DLD1 (cell line): ENCODE data around the gene FHIT.
"Not testable (repeated sequence)": the region's sequence is repeated elsewhere in the genome, so short reads cannot be mapped to it uniquely, and the experiment has no call there.

Experiments used
- in situ Hi-C: cut with HindIII; loops from 2 replicates; pipeline ENCODE4 v1.10.0; 2017; ENCODE audit warnings: low sequenced_read_pairs

FHIT gene

GRCh38 chr3:59994732-59995304 lies 1256.4 kb downstream of the FHIT start:
- in situ Hi-C loops: no loop called here

DNA sequence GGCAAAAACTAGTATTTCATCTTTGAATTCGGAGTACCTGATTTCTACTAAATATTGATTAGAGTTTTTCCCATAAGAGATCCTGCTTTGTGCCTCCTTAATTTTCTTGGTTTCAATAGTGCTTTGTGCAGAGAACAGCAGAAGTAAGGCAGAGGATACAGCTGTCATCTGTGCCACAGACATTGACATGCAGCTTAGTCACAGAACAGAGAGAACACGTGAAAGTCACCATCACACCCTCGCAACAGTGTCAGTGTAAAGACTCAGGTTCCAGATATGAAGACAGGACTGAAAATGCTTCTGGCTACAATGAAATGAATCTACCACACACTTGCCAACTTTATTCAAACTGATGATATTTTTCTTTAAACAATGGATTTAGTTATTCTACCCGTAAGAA lies 1258.7 kb downstream of the FHIT start:
- in situ Hi-C loops: no loop called here

- in situ Hi-C loops: no loop called here
Observed at GRCh38 chr3:59990915-59991314, 1260.3 kb downstream of the FHIT start.

DNA sequence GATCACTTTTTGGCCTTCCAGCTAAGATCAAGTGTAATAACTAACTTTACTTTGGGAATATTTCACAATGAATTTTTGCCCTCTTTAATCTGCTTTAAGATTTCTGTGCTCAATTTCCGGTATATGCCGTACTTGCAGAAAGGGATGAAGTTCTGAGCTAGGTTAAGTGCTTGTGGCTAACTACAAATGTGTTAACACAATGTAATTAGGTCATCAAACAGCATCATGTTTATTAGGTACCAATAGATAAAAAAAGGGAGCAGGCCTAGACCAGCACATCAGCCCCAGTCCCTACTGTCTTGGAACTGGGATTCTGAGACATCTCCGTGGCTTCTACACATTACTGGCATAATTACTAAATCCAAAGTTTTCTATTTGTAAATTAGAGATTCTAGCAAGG lies 1268.7 kb downstream of the FHIT start:
- in situ Hi-C loops: no loop called here

DNA sequence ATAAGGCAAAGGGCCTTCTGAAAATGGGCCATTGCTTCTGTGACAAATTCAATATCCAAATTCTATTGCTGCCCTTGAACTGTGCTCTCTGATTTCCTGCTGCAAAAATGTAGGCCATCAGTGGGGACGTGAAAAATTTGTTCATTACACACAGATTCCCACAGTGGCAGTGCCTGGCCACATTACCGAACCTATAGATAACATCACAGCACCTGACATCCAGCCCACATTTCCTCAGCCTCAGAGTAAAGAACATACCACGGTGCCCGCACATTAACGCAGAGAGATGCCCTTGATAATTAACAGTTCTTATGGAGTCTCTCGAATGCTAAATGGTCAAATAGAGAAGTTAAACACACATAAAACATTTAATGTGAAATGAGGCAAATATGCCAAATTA lies 1269.9 kb downstream of the FHIT start:
- in situ Hi-C loops: no loop called here

- in situ Hi-C loops: no loop called here
Observed at GRCh38 chr3:59980576-59980975, 1270.7 kb downstream of the FHIT start.

GRCh38 chr3:59979542-59979941 lies 1271.7 kb downstream of the FHIT start:
- in situ Hi-C loops: no loop called here

DNA sequence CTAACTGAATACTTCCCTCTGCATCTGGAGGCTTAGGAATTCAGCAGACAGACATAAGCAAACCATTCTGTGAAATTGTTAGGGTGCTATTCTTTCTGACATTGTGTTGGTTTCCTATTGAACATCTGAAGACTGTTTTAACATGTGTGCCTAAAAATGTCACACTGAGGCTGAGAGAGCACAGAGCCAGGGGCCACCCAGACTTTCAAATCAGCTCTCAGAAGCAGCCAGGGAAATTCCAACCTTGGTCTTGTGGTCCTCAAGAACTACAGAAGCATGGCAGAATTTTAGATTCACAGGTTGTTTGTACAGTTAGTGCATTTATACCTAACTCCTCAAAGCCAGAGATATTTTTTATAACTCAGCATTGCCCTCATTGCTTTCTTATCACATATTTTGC lies 1272.3 kb downstream of the FHIT start:
- in situ Hi-C loops: no loop called here

GRCh38 chr3:59970796-59971195 lies 1280.5 kb downstream of the FHIT start:
- in situ Hi-C loops: no loop called here

GRCh38 chr3:59970376-59970775 lies 1280.9 kb downstream of the FHIT start:
- in situ Hi-C loops: no loop called here

DNA sequence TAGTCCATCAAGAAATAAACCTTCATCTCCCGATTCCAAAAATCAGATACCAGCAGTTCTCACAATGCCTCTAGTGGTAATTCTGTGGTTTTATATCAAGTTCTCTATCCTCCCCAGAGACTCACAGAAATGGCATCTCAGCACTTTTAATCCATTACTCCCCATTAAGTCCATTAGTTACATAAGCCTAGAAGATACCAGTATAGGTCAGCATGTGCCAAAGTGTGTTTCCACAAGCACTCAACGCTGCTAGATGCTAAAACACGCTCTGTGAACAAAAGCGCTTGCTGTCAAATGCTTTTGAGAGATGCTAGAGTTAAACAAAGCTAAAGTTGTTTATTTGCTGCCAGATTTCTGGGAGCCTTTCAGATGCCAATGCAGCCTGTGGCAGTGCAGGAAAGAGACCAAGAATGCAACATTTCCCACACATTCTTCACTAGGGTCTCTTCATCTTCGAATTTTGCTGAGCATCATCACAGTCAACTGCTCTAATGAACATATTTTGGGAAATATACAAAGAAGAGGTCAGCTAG lies 1282.7 kb downstream of the FHIT start:
- in situ Hi-C loops: no loop called here

DNA sequence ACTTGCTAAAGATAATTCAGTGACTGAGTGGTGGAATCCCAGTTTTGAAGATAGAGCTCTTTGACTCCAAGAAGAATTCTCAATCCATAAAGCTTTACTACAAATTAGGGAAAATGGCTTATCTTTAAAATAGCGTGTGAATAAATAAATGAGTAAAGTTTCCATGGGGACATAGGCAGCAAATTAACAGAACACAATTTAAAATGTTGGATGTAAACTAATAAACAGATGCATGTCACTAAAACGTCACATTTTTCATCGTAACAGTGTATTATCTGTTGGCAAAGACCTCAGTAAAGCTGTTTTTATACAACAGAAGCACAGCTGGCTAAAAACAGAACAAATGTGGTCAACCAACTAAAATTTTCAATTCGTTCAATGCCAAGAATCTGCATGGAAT lies 1287.6 kb downstream of the FHIT start:
- in situ Hi-C loops: no loop called here

GRCh38 chr3:59957150-59957549 lies 1294.1 kb downstream of the FHIT start:
- in situ Hi-C loops: no loop called here

DNA sequence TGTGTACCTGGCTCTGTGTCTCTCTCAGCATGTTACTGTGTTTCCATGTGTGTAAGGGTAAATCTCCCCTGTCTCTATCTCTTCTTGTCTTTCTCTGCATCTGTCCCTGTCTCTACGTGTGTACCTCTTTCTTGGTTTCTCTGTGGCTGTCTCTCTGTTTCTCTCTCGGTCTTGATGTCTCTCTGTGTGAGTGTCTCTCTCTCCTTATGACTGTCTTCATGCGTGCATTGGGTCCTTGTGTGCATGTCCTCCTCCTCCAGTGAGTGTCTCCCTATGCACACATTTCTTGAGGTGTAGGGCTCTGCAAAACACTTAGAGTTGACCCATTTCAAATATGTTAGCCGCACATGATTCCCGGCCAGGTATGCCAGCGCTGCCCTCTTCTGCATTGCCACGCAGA lies 1298.1 kb downstream of the FHIT start:
- in situ Hi-C loops: no loop called here

GRCh38 chr3:59949311-59949710 lies 1301.9 kb downstream of the FHIT start:
- in situ Hi-C loops: no loop called here

- in situ Hi-C loops: no loop called here
Observed at GRCh38 chr3:59946401-59946800, 1304.9 kb downstream of the FHIT start.

DNA sequence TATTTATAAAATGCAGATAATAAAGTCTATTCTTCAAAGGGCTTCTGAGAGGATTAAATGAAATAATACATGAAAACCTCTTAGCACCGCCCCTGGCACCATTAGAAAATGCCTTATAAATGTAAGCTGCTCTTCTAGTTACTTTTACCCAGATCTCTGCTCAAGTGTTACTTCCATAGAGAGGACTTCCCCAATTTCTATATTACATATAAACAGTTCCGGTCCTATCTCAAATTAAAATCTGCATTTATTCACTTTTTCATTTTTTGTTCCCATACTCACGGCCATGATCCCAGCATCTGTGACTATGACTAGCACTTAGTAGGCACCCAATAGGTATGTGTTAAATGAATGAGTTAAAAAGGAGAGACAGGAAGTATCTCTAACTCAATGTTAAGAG lies 1310.5 kb downstream of the FHIT start:
- in situ Hi-C loops: no loop called here

- in situ Hi-C loops: no loop called here
Observed at GRCh38 chr3:59939826-59940426, 1311.3 kb downstream of the FHIT start.

DNA sequence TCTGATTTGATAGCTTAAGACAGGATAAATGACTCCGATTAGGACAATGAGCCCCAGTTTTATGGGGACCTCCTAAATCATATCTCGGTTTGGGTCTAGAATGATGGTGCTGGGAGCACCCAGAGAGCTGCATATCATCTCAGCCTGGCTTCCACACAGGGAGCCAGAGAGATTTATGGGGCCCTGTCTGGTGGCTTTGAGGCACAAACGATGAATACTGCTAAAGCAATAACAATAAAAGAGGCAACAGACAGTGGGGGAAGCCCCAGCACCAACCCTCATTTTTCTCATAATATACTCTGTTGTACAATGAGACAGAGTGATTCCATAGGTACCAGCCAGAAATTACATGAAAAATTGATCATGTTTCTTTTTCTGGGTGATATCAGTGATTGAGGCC lies 1312.4 kb downstream of the FHIT start:
- in situ Hi-C loops: no loop called here

DNA sequence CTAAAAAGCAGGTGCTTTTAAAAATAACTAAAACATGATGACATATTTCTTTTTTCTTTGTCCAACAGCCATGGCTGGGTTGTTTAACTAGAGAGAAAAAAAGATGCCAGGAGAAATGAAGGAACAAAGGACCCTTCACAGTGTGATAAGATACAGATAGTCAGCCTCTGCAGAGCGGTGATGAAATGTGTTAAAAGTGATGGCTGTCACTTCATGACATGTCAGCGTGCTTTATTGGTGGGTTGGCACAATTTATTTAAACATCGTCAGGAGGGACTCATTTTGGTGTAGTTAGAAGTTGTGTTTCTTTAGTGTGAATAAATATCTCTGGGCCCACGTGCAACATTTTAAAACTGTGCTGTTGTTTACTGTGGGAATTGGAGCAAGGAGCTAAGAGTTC lies 1314.1 kb downstream of the FHIT start:
- in situ Hi-C loops: no loop called here

DNA sequence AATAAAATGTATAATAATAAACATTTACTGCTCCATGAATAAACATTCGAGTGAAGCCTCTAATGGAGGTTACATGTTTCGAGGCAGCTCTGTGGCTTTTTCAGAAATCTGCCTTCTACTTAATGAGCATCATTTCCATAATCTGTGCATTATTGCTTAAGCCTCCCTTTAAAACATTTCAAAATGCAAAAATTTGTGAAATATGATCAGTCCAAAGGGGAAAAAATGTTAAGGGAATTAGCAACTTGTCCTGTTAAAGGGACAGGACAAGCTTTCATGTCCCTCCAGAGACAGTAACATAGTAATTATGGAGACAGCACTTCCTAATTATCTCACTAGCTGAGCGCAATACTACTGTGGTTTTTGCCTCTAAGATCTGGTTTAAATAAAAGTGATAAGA lies 1314.8 kb downstream of the FHIT start:
- in situ Hi-C loops: no loop called here

DNA sequence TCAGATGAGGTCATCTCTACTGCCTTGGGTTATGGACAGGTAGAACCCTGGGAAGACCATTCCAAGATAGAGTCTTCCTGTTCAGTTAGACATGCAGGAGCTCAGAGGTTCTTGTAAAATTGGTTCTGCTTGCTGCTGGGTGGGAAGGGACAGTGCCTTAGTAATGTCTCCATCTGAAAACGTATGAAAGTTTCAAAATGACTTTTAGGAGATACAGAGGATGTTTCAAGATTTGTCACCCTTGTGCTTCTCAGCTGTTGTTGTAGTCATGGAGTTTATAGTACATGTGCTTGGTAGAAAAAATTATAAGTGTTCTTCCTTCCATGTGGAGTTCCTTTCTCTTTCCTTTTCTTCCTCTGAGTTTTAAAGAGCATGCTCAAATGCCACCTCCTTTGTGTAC lies 1316.2 kb downstream of the FHIT start:
- in situ Hi-C loops: no loop called here

GRCh38 chr3:59934560-59934959 lies 1316.7 kb downstream of the FHIT start:
- in situ Hi-C loops: not testable (repeated sequence)
